A204.1 (cell line): ENCODE results near the gene PDK2.
A peak's percentile ranks its signal among the peaks of the same experiment; 100 is the strongest.

Experiments
- FAIRE-seq: peaks from 2 replicates; lab custom pipeline; 2012; peaks lifted over from hg19 to GRCh38; lab: Jason Lieb, UNC

The PDK2 gene

DNA sequence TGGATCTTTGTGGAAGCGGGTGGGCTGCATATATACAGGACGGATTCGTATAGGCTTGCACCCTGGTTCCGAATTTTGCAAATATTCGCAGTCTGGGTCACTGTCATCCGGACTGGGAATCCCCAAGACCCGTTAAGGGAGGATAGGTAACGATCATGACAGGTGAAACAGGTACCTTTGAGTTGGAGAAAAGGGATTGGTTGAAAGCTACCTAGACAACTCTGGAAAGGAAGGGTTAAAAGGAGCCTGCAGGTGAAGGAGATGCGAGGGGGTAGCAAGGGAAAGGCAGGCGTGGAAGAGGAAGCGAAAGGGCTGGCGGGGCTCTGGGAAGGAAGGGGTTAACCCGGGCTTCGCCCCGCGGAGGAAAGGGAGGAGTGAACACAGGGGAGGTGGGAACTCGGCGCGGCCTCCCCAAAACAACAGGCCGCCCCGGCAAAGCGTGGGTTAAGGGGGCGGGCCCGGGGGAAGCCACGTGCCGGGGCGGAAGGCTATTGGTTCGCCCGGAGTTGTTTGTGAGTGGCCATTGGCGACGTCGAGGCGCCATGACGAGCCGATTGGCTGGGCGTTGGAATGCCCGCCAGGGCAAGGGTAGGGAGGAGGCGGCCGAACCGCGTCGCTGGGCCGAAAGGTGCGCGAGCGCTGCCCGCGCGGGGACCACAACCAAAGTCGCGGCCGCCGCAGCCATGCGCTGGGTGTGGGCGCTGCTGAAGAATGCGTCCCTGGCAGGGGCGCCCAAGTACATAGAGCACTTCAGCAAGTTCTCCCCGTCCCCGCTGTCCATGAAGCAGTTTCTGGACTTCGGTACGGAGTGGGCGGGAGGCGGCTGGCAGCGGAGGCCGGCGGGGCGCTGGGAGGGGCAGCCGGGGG, at the start of gene PDK2:
TSS of gene PDK2 (plus strand) at position 599 of the 867 bp plus-strand sequence. CDS start at position 684, 85 bp downstream.
- FAIRE-seq: peak; percentile 86

DNA sequence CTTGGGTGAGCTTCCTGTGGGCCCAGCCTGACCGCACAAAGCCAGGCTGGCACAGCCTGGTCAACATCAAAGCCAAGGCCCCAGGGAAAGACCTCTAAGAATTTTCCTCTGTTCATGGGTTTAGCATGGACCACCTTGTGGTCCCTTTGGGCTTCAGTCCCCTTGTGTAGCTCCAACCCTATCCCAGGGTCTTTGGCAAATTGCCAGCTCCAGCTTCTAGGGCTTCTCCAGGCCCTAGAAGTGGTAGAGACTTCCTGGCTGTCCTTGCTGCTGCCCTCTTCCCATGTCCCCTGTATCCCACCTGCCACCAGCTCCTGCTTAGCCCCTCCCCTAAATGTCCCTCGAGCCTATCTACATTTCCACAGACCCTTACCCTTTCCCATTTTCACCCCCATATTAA, 49.0 kb upstream of the PDK2 start:
- FAIRE-seq: no peak

DNA sequence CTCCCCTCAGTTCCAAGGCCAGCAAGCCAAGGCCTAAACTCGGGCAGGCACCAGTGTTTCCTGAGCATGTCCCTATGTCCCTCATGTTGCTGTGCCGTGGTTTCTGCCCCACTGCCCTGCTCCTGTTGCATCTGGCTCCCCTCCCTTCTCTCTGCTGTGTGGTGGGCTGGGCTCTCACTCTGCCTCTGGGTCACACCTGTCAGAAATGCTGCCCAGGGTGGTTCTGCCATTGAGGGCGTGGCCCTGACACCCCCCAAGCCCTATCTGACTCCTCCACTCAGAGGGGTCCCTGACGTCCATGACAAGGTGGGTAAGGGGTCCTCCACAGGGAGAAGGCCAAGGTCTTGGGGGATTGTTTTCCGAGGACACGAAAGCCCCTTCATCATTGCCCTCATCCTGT, 48.5 kb upstream of the PDK2 start:
- no peak for FAIRE-seq

DNA sequence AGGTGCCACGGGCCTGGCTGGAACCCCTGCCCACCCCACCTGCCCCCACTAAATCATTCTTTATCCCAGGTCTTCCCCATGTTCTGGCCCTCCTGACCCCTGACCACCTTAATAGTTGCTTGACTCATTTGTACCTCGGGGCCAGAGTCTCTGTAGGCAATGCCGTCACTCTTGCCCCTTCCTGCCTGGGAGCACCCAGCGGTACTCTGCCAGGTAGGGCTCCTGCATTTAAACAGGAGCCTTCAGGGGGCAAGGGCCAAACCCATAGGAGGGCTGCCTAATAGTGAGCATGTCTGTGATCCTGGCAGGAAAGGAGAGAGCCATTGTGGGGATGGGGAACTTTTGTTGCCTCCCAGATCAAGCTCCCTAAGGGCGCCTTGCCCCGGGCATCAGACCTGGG, 48.1 kb upstream of the PDK2 start:
- FAIRE-seq: no peak

DNA sequence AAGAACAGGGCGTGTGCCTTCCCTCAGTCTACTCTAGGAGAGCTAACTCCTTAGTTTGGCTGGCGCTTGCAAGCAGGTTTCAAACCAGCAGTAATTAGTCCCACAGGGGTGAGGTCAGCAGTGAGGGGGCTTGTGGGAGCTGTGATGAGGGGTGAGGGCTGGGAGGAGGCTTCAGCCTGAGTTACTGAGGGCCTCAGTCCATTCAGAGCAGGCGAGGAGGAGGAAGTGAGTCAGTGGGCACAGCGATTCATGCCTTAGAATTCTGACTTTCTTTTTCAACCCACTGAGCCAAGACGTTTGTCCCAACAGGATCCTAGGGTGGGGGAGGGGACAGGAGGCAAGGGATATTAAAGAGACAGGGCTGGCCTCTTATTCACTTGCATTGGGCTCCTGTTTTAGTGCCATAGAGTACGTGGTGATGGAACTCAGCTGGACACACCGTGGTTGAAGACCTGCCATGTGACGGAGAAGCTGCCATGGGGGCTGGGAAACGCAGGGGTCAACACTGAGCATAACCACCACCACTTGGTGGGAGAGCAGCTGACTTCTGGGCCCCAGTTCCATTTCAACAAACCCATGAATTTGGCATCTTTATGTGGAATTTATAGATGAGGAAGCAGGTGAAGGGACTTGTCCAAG, 47.5 kb upstream of the PDK2 start:
- FAIRE-seq: no peak

DNA sequence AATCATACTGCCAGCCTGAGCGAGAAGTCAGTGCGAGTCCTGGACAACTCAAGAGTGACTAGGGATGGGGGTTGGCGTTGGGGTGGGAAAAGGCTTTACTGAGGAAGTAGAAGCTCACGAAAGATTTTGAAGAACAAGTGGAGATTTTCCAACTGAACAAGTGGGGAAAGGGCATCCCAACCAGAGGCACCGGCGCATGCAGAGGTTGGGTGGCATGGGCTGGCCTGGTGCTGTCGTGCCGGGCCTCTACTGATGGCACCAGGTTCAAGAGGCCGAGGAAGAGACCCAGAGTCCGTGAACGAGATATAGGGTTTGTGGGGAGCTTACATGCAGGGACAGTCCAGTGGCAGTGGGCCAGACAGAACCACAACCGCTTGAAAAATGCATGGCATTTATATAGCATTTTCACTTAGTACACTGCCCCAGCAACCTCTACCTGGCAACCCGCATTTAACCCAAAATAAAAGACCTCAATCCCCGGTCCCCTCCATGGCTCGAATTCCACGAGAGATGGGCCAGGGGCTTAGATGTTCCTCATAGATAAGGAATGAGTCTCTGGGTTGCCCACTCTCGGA, 46.9 kb upstream of the PDK2 start:
- FAIRE-seq: no peak

DNA sequence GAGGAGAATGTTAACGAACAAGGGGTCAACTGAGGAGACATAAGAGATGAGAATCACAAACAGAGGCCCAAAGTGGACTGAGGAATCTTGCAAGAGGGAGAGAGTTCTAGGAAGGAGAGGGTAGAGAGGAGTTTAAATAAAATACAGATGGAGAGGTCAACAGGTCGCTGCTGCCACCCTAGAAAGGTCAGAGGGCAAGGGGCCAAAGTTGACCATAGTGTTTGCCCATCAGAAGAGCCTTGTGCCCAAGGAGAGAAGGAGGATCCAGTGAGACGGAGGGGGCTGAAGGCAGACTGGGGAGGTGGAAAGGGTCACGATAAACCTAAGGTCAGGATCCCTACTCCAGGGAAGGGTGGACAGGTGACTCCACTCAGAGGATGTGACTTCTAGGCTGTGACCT, 46.2 kb upstream of the PDK2 start:
- no peak for FAIRE-seq

DNA sequence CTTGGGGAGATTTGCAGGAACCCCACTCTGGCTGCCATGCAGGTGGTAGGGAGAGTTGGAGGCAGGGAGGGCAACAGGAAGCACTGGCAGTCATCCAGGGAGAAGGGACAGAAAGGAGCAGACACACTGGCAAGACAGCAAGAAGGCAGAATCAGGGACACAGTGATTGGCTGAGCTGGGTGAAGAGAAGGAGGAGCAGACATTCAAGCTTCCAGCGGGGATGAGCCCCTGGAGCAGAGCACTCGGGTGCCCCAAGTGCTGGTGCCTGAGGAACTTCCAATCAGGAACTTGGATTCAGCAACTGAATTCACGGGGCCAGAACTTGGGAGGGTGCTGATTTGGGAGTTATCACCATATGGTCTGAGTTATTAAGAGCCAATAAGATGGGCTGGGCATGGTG, 45.5 kb upstream of the PDK2 start:
- no peak for FAIRE-seq

DNA sequence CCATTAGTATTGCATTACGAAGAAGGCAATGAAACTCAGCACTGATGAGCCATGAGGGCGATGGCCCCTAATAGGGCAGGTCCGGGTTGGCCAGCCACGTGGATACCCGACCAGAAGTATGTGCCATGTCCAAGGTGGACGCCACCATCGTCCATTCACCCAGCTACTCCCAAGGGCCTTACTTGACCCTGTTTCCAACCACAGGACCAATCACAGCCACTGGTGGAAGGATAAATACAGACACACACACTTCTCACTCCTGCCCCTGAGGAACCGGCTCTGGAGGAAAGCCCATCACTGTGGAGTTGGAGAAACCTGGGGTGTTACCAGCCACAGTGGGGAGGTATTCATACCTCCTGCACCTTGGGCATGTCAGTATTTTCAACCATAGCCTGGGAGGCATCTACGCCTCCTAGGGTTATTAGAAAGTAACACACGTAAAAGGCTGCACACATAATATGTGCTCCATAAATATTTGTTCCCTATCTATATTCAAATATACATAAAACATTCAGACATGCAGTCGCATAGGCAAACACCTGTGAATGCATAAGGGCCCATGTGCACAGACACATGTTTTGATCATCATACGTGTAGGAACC, 44.6 kb upstream of the PDK2 start:
- FAIRE-seq: no peak

DNA sequence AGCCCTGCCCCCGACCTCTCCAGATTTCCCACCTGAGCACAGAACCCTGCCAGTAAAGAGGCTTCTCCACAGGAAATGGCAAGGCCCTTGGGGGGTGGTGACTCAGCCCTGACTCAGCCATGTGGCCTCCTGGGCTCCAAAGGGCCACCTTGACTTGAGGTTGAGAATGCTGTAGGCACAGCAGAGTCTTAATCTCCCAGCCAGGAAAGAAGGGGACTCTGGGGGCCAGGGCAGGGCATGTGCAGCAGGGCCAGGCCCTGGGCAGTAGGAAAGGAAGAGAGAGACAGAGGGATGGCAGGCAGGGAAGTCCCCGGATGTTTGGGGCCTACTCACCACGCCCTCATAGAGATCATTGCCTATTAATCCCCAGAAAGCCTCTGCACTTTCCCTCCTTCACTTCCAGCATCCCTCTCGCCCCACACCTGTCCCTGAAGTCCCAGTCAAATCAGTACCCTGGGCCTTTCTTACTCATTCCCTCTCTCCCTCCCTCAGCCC, 44.0 kb upstream of the PDK2 start:
- FAIRE-seq: no peak

DNA sequence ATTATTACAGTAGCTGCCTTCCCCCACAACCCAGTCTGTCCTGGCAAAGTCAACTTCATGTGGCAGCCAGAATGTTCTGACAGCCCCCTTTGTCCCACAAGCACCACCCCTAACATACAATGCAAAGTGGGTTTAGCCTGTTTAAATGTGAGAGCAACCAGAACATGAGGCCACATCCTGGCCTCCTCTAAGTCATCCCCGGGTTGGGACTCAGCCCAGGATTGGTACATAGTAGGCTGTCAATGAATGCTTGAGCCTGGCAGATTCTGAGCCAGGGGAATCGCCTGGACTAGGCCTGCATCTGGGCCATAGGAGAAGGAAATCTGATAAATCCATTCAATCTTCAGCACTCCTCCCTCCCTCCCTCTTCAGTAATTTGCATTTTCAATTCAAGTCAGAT, 43.5 kb upstream of the PDK2 start:
- no peak for FAIRE-seq

DNA sequence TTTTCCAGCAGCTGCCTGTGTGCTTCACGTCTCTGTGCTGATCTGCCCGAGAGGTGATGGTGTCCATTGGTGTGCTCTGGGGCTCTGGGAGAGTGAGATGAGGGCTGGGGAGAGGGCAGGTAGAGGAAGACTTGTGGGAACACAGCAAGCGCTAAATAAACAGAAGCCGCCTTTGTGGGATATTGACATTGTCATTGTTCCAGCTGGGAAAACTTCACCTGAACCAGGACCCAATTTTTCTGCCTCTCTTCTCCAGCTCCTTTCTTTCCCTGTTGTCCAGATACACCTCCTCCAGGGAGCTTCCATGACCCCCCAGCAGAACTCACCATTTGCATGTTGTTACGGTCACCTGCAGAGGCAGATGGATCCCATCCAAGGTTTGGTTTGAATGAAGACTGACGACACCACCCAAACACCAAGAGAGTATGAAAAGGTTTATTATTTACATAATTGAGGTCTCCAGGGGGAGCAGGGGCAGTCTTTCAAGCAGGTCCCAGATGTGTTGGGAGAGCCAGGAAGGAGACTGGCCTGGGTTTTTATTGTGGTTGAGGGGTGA, 42.8 kb upstream of the PDK2 start:
- FAIRE-seq: no peak

DNA sequence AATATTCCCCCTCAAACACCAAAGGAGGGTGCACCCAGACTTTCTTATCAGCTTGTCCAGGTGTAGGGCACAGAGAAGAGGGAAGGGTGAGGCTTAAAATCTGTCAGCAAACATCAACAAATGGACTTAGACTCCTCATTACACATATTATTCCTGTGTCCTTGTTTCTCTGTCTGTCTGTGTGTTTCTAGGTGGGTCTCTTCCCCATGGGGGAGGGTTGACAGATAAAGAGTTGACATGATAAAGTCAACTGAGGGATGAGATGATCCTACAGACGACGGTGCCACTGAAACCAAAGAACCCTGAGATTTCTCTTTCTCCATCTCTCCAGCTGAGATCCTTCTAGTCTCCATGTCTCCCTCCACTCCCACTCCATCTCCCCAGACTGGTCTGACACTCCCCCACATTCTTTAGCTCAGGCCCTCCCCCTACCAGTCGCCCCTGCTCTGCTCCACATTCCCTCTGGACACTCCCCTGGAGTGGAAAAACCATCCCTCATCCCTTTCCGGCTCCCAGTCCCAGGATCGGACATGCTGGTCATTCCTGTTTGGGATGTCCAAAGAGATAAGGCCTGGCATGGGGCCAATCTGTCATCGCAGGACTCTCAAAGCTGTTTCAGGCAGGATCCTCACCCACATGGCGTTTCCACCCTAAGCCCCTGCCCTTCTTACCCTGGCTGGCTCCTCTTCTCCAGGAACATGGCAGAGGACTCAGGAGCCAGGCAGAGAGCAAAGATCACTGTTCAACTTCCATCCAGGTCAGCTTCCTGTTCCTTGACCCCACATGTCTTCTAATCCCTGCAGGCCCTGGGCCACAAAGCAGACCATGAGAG, 42.1 kb upstream of the PDK2 start:
- FAIRE-seq: no peak

DNA sequence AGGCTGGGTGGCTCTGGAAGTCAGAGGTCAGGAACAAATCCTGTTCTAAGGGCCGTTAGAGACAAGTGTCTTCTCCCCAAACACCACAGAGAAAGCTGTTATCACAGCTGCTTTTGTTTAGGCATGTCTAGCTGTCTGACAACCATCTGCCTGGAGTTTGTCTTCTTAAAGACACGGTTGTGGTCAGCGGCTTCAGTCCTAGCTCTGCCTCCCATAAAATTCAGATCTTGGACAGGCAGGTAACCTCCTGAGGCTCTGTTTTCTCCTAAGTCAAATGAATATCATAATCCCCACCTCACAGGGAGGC, 41.5 kb upstream of the PDK2 start:
- no peak for FAIRE-seq

DNA sequence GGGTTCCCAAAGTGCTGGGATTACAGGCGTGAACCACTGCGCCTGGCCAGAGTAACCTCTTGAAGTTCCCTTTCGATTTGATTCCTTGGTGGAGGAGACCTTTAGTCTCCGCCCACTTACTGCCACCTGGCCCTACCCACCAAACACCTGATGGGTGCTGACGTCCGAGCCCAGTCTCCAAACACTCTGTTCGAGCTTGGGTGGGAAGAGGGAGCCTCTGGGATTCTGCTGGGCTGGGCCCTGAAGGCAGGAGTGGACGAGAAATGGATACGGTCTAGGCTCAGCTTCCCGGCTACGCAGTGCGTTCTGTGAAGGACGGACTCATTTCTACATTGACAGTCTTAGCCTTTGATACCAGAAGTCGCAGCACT, 40.1 kb upstream of the PDK2 start:
- no peak for FAIRE-seq

DNA sequence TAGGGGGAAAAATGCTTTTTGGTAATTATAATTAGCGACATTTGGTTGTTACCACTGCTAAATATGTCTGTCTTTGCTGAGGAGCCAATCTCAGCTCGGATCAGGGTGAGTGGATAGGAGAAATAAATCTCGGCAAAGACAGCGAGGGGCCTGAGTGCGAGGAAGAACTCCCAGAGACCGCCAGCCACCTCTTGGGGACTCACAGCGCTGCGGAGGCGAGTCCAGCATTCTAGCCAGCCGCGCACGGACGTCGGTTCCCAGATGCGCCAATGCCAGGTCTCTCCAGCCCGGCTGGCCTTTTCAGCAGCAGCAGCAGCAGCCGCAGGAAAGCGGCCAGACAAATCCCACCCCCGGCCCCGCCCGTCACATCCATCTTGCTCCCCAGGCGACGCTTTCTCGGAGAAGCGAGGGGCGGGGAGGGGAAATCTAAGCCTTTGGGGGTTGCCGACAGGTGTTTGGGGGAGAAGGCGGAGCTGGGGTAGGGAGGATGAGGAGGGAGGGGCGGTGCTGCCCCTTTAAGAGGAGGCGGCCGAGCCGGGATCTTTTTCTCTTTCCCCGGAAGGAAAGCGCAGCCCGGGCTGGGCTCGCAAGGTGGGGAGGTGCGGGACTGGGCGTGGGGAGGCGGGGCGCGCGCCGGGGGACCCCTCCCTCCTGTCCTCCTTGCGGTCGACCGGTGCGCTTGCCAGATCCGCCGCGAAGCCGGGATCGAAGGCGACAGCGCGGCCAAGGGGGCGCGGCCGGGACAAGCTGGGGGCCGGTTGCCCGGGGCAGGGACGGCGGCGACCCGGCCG, 39.5 kb upstream of the PDK2 start, which contains the start of gene ITGA3:
TSS of gene ITGA3 (plus strand) at position 685 of the 791 bp plus-strand sequence. CDS start 330 bp downstream, outside the sequence.
- FAIRE-seq: no peak

DNA sequence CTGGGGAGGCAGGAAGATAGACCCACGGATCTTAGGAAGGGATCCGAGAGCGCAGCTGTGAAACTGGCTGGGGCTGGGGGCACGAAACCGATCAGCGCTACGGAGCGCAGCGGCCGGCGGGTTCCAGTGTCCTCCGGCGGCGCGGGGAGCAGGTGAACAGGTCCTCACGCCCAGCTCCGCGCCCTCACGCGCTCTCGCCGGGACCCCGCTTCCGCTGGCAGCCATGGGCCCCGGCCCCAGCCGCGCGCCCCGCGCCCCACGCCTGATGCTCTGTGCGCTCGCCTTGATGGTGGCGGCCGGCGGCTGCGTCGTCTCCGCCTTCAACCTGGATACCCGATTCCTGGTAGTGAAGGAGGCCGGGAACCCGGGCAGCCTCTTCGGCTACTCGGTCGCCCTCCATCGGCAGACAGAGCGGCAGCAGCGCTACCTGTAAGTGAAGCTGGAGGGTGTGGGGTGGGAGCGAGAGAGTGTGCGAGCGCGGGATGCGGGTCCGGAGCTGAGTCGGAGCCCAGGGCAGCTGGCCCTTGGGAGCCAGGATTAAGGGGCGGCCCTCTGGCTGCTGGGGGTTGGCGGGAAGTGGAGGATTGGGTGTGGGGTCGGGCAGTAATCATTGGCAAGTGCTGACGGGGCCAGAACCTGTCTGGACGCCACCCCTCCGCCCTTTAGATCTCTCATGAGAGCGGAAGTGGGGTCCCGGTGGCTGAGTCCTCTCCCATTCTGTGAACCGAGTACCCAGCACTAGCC, 38.8 kb upstream of the PDK2 start:
- FAIRE-seq: no peak

DNA sequence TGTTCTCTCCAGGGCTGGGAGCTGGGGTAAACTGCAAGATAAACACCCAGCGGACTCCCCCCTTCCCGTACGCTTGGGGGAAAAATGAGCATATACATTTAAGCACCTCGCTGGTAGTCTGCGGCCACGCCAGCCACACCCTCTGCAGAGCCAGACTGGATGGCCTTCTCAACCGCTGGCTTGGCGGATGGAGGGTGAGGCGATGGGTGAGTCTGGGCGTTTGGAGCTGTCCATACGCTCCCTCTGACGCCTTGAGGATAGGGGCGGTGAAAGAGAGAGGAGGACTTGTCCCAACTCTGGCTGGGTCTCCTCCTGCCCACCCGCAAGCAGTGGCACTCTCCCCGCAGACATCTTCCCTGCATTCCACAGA, 38.2 kb upstream of the PDK2 start:
- no peak for FAIRE-seq

DNA sequence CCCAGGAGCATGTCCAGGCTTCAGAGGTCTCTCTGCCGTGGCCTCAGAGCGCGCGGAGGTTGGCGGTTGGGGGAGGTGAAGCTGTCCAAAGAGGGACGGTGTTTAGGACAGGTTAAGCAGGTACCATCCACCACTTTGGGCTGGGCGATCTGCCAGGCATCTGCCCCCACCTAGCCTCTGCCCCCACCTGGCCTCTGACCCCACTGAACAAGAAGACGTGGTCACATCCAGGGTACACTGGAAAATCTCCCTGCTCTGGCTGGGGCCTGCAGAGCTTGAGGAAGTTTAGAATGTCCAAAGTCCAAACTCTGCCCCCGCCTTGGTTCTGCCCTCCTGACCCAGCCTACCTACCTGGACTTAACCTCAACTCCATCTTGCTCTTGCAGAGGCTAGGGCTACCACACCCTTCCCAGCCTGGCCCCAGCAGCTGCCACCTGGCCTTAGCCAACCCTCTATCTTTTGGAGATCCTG, 37.6 kb upstream of the PDK2 start:
- FAIRE-seq: no peak

DNA sequence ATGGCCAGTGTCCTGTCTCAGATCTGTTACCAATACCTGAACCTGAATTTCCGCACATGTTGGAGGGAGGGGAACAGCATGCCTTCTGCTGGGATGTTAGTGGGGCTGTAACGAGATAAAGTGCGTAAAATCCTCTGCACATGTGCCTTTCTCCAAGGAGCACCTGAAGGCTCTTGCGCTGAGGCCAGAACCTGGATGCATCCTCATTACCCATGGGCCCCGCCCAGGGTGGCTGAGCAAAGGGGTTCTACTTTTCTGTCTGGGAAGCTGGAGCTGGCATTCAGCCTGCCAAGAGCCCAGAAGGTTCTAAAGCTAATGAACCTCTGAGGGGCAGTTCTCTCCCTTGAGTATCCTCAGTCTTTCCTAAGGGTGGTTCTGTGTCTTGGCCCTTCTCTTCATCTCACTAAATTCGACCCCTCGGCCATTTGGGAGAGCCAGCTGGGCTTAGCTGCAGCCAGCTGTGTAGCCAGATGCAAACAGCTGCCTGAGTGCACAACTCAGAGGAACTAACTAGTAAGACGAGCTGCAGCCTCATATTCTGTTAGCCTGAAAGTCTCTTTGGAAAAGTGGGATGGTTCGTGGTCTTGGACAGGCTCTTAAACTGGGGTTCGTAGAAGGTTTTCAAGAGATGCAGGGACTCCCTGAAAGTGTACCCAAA, 36.7 kb upstream of the PDK2 start:
- FAIRE-seq: no peak
